UCSD-AML1 (cell line): ENCODE data around the gene SCUBE3.
A peak's percentile ranks its signal among the peaks of the same experiment; 100 is the strongest.

Source experiments
- DNase-seq: peaks from one replicate; lab custom pipeline; 2025; ENCODE audit not compliant: unreplicated experiment; lab: John Stamatoyannopoulos, UW

Gene SCUBE3

GRCh38 chr6:35297601-35298481 lies 84.1 kb downstream of the SCUBE3 start, which contains the start of gene DEF6:
Gene DEF6 (plus strand): TSS chr6:35297818. CDS start chr6:35297857, 39 bp downstream.
- peak; percentile 91 for DNase-seq

GRCh38 chr6:35298625-35299140 lies 84.9 kb downstream of the SCUBE3 start:
- DNase-seq, result peak; percentile 40

- DNase-seq, result peak; percentile 80
Observed at GRCh38 chr6:35299674-35300073, 85.9 kb downstream of the SCUBE3 start.

GRCh38 chr6:35300848-35301247 lies 87.1 kb downstream of the SCUBE3 start:
- DNase-seq, result peak; percentile 40
